PFSK-1 (cell line): ENCODE measurements around the gene THSD4.

ENCODE experiments used
- POLR2AphosphoS5 ChIP-seq: IDR thresholded peaks from 2 replicates; pipeline ENCODE4 v1.6.1; 2012; ENCODE audit warnings: low read depth, mild to moderate bottlenecking, control low read depth, low read length, moderate library complexity
- TAF1 ChIP-seq: IDR thresholded peaks from 2 replicates; pipeline ENCODE4 v1.6.1; 2012; ENCODE audit warnings: low read length, control low read depth, borderline replicate concordance; ENCODE audit not compliant: insufficient read depth
- TF ChIP-seq, protein P1 (sequence below), 2 experiments: IDR thresholded peaks; 2 replicates each; pipeline versions ENCODE4 v1.6.1 to v1.8.0; 2011 to 2012; ENCODE audit warnings: low read depth in 2 of 2, low read length in 2 of 2, control low read depth in 1 of 2, inconsistent platforms in 1 of 2, mild to moderate bottlenecking in 1 of 2, moderate library complexity in 1 of 2; ENCODE audit not compliant: insufficient read depth in 1 of 2

DNA sequence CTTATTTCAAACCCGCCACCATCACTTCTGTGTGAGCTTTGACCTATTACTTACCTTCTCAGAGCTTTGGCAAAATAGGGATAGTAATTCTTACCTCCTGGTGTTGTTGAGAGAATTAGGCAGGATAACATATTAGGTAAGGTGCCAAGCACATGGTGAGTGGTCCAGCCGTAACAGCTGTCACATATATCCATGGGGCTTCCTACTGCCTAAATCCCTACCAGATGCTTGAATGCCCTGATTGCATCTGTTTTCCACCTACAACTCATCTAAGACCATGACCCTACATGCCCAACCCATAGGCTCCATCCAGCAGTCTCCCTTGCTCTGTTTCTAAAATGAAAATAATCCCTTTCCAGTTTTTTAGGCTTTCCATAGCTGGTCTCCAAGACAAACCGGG, 532.8 kb downstream of the THSD4 start:
- TF ChIP-seq, protein P1, sequence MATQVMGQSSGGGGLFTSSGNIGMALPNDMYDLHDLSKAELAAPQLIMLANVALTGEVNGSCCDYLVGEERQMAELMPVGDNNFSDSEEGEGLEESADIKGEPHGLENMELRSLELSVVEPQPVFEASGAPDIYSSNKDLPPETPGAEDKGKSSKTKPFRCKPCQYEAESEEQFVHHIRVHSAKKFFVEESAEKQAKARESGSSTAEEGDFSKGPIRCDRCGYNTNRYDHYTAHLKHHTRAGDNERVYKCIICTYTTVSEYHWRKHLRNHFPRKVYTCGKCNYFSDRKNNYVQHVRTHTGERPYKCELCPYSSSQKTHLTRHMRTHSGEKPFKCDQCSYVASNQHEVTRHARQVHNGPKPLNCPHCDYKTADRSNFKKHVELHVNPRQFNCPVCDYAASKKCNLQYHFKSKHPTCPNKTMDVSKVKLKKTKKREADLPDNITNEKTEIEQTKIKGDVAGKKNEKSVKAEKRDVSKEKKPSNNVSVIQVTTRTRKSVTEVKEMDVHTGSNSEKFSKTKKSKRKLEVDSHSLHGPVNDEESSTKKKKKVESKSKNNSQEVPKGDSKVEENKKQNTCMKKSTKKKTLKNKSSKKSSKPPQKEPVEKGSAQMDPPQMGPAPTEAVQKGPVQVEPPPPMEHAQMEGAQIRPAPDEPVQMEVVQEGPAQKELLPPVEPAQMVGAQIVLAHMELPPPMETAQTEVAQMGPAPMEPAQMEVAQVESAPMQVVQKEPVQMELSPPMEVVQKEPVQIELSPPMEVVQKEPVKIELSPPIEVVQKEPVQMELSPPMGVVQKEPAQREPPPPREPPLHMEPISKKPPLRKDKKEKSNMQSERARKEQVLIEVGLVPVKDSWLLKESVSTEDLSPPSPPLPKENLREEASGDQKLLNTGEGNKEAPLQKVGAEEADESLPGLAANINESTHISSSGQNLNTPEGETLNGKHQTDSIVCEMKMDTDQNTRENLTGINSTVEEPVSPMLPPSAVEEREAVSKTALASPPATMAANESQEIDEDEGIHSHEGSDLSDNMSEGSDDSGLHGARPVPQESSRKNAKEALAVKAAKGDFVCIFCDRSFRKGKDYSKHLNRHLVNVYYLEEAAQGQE (IDR thresholded peaks at IDR 0.05; ENCODE audit: insufficient read depth in 1 of 2, low read depth in 2 of 2, low read length in 2 of 2), result no peak
- no peak for TF ChIP-seq POLR2AphosphoS5
- TF ChIP-seq TAF1, result no peak
